Measurements from ENCODE around the gene ADORA1.

DNA sequence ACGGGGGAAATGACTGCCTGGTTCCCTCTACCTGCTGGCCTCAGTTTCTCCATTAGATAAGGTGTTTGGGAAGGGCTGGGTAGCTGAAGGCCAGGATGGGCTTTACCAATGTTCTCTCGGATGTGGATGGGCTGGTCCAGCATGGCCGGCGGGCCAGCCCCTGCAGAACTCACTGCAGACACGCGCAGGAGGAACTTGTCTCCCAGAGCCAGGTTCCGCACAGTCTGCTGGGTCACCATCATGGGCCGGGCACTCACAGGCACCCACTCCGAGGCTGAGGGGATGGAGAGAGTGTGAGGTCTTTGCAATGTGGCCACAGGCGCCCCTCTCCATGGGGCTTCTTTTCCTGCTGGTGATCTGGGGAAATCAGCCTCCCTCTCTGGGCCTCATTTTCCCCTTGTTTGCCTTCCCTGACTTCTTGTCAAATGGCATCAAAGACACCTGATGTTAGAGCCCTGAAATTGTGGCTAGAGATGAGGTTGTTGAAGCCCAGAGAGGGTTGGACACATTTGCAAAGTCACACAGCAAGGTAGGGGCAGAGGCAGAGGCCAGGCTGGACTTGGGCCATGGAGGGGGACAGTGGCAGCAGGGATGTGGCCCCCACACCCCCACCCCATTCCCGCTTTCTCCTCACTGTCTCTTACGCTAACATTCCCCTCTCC is 46.9 kb downstream of the ADORA1 start:
- TF ChIP-seq POLR2AphosphoS5 (IDR thresholded peaks at IDR 0.05; ENCODE audit: insufficient read depth, low read depth, low read length) (no peak), EZH2 (IDR thresholded peaks at IDR 0.05; ENCODE audit: borderline replicate concordance, low read depth, low read length, severe bottlenecking) (no peak), FOS (IDR thresholded peaks at IDR 0.05; ENCODE audit: borderline replicate concordance, insufficient read depth, low read length) (no peak), POLR2A (IDR thresholded peaks at IDR 0.05; ENCODE audit: low read depth, low read length) (no peak)
- TF ChIP-seq, protein P1, sequence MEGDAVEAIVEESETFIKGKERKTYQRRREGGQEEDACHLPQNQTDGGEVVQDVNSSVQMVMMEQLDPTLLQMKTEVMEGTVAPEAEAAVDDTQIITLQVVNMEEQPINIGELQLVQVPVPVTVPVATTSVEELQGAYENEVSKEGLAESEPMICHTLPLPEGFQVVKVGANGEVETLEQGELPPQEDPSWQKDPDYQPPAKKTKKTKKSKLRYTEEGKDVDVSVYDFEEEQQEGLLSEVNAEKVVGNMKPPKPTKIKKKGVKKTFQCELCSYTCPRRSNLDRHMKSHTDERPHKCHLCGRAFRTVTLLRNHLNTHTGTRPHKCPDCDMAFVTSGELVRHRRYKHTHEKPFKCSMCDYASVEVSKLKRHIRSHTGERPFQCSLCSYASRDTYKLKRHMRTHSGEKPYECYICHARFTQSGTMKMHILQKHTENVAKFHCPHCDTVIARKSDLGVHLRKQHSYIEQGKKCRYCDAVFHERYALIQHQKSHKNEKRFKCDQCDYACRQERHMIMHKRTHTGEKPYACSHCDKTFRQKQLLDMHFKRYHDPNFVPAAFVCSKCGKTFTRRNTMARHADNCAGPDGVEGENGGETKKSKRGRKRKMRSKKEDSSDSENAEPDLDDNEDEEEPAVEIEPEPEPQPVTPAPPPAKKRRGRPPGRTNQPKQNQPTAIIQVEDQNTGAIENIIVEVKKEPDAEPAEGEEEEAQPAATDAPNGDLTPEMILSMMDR (IDR thresholded peaks at IDR 0.05; ENCODE audit: extremely low read depth in 1 of 2, insufficient read depth in 1 of 2, low read depth in 1 of 2, low read length in 2 of 2): no peak
